Upper lobe of right lung (tissue), 1 donor: ENCODE data around the gene SLC23A3. TPM values are rescaled to one million over a fixed set of nuclear protein-coding genes. Genes with fewer than 3 reads are reported as not detected.

Source experiments
- ATAC-seq: fragments of 200-7000 bp; cut with Tn5 transposase; one replicate; pipeline ENCODE4 v1.9.1; 2020; ENCODE audit warnings: mild to moderate bottlenecking, moderate library complexity
- DNase-seq: peaks from one replicate; pipeline ENCODE4 v3.0.0-alpha.2; 2020
- H3K27ac ChIP-seq: fragments of 200-600 bp; one replicate; pipeline ENCODE4 v1.8.0; 2022
- H3K27me3 ChIP-seq: fragments of 200-600 bp; one replicate; pipeline ENCODE4 v1.8.0; 2022; ENCODE audit warnings: mild to moderate bottlenecking
- H3K36me3 ChIP-seq: fragments of 200-600 bp; one replicate; pipeline ENCODE4 v1.8.0; 2022
- H3K4me1 ChIP-seq: fragments of 200-600 bp; one replicate; pipeline ENCODE4 v1.8.0; 2022
- H3K4me3 ChIP-seq: fragments of 200-600 bp; one replicate; pipeline ENCODE4 v1.8.0; 2022; ENCODE audit warnings: mild to moderate bottlenecking
- H3K9me3 ChIP-seq: fragments of 200-600 bp; one replicate; pipeline ENCODE4 v1.8.0; 2022
- CTCF ChIP-seq: fragments of 200-600 bp; IDR thresholded peaks from one replicate; pipeline ENCODE4 v1.8.0; 2022; ENCODE audit warnings: antibody characterized with exemption
- intact Hi-C: fragments of 100-400 bp; cut with DNase I; formaldehyde crosslinking; loops from one replicate; pipeline ENCODE4 v1.11.0; 2022
- total RNA-seq: library from RNA; stranded (reverse); fragmentation: NEBNext Ultra II Directional; extraction: Animal tissue kit (Norgen Biotek cat#: 25700); gene quantifications from one replicate; pipeline ENCODE4 v1.2.1, GENCODE V29; 2021
- donor health status: DM: no; HTN: yes; CAD: no; lungs with severe emphysema.

Gene SLC23A3
- total RNA-seq, 1 donor from 2014 or later, result 3.1 TPM

- Histone ChIP-seq H3K27ac (no peak overlapping the region), H3K27me3 (no peaks in the 10 kb centered on the region), H3K36me3 (peaks cover 38% of the 10 kb centered on the region), H3K4me1 (peaks cover 7% of the 10 kb centered on the region), H3K9me3 (no peaks in the 10 kb centered on the region), H3K4me3 (no peak overlapping the region)
- no peak for ATAC-seq
- intact Hi-C loops, result loop anchor here (10.0 kb wide), 1 partner anchor 133 kb away; no protein-coding TSS in a partner anchor
- DNase-seq, result no peak
- TF ChIP-seq CTCF, result no peak
Observed at GRCh38 chr2:219158025-219158424, 11.8 kb downstream of the SLC23A3 start.

GRCh38 chr2:219157396-219157795, 12.4 kb downstream of the SLC23A3 start:
- H3K36me3 ChIP-seq, result peaks cover 39% of the 10 kb centered on the region
- no peaks in the 10 kb centered on the region for H3K27me3 ChIP-seq
- TF ChIP-seq CTCF, result no peak
- H3K9me3 ChIP-seq, result no peaks in the 10 kb centered on the region
- H3K4me1 ChIP-seq, result peaks cover 7% of the 10 kb centered on the region
- ATAC-seq (no peak), DNase-seq (no peak)
- no peak overlapping the region for H3K27ac ChIP-seq
- intact Hi-C loops, result loop anchor here (10.0 kb wide), 1 partner anchor 133 kb away; no protein-coding TSS in a partner anchor
- H3K4me3 ChIP-seq, result no peak overlapping the region

- DNase-seq, result no peak
- intact Hi-C loops, result loop anchor here (10.0 kb wide), 1 partner anchor 130 kb away; no protein-coding TSS in a partner anchor
- peaks cover 7% of the 10 kb centered on the region for H3K4me1 ChIP-seq
- peak; percentile 88 for ATAC-seq
- peaks cover 39% of the 10 kb centered on the region for H3K36me3 ChIP-seq
- TF ChIP-seq CTCF, result peak; percentile 66
- no peak overlapping the region for H3K4me3 ChIP-seq
- no peaks in the 10 kb centered on the region for H3K9me3 ChIP-seq
- no peak overlapping the region for H3K27ac ChIP-seq
- H3K27me3 ChIP-seq, result no peaks in the 10 kb centered on the region
Observed at GRCh38 chr2:219155054-219155644, 14.7 kb downstream of the SLC23A3 start.

GRCh38 chr2:219149667-219150066, 20.2 kb downstream of the SLC23A3 start:
- ATAC-seq (no peak), DNase-seq (no peak)
- Histone ChIP-seq H3K27ac (no peak overlapping the region), H3K36me3 (peaks cover 41% of the 10 kb centered on the region), H3K9me3 (no peaks in the 10 kb centered on the region), H3K4me1 (no peaks in the 10 kb centered on the region), H3K4me3 (no peak overlapping the region), H3K27me3 (no peaks in the 10 kb centered on the region)
- no peak for TF ChIP-seq CTCF
- intact Hi-C loops, result loop anchor here (10.0 kb wide), 1 partner anchor 125 kb away; no protein-coding TSS in a partner anchor

- H3K36me3 ChIP-seq, result peaks cover 58% of the 10 kb centered on the region
- no peak for TF ChIP-seq CTCF
- ATAC-seq, result no peak
Observed at GRCh38 chr2:219142329-219142728, 27.5 kb downstream of the SLC23A3 start.

More at GRCh38 chr2:219142329-219142728, 27.5 kb downstream of the SLC23A3 start:
- Histone ChIP-seq H3K4me1 (no peaks in the 10 kb centered on the region), H3K27me3 (no peaks in the 10 kb centered on the region), H3K4me3 (no peak overlapping the region), H3K27ac (no peak overlapping the region), H3K9me3 (no peaks in the 10 kb centered on the region)
- no peak for DNase-seq
- intact Hi-C loops, result no loop called here
